ENCODE data around the gene NPBWR2.
A peak's percentile ranks its signal among the peaks of the same experiment; 100 is the strongest.

The NPBWR2 gene

DNA sequence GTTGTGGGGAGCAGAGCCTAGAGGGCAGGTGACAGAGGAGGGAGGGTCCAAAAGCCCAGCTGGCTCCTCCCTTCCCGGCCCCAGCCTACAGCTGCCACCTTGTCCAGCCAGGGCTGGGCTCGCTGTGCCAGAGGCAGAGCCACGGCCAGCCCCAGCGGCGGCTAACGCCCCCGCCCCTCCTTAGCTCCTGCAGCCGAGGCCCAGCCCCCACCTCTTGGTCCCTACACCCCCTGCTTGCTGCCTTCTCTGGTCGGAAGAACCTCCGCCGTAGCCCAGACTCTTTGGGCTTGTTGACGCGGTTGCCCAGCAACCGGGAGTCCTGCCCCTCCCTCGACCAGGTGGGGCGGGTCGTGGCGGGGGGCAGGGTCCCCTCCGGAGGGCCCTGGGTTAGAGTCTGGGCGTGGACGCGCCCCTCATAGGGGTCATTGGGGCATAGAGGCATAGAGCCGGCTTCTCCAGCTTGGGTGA is 22.6 kb downstream of the NPBWR2 start:
- DNase-seq (ENCODE audit: low spot score), result no peak

DNA sequence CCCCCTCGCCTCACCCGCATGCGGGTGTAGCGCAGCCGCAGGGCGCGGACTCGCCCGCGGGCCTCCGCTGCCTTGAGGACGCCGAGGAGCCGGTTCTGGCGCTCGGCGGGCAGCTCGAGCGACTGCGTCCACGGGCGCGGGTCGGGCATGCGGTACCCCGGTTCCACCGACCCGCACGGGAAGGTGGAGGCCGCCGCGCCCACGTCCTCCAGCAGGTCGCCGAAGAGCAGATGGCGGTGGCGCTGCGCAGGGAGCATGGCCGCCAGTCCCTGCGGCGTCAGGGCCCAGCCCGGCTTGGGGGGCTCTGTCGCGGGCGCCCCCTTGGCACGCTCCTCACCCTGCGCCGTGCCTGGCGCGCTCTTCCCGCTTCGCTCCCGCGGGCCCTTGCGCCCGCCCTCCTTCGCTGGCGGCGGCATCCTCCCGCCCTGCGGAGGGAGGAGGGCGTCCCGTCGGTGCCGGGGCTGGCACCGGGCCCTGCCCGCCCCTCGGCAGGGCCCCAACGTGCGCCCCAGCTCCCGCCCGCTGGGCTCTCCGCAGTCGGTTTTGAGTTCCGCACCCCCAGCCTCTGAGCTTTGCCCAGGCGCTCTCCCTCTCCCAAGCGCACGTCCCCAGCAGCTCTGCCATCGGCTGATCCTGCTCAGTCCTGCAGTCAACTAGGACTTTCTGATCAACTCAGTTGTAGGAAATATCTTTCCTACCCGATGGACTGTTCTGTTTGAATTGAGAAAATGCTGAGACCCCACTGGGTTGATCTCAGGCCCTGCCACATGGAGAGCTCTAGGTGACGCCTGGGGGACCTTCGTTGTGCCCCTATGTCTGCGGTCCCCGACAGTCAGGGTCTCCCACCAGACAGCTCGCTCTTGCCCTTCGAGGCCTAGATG is 23.3 kb downstream of the NPBWR2 start, which contains the start of gene LKAAEAR1:
Gene LKAAEAR1 (minus strand): TSS at position 595 of the 881 bp plus-strand sequence. CDS start 179 bp downstream, at position 416.
- DNase-seq (ENCODE audit: low spot score), result no peak

DNA sequence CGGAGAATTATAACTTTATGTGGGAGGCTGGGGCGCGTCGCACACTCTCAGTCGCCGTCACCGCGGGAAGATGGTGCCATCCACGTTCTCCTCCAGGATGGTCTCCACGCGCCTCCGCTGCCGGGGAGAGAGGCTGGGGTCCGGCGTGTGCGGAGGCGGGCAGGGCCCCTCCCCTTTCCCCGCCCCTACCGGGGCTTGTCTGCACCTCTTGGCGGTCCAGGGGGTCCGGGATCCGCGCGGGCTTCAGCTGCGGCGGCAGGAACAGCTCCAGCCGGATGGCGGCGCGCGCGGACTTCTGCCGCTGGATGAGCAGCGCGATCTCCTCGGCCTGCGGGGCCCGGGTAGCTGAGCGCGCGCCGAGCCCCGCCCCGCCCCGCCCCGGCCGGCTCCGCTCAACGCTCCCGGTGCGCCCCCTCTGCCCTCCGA is 24.0 kb downstream of the NPBWR2 start:
- peak; percentile 94 for DNase-seq (ENCODE audit: low spot score)

DNA sequence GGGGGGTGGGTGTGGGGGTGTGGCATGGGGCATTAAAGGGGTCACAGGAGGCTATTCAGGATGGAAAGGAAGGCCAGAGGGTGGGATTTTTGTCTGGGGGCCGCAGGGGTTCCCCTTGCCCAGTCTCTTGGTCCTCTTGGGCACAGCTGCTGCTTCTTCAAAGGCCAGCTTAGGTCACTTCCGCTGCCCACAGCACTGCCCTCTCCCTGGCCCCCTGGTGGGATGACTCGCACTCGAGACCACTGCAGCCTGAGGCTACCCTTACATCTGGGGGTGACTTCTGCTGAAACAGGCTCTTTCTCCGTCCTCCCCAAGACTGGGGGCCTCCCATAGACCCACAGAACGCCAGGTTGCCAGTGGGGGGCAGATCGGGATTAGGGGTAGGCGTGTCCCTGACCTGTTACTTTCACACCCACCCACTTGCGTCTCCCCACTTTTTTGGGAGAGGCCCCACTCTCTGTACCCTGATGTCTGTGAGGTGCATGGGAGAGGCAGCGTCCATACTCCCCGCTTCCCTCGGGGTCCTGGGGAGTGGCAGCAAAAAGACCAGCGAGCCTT is 24.5 kb downstream of the NPBWR2 start:
- no peak for DNase-seq (ENCODE audit: low spot score)

DNA sequence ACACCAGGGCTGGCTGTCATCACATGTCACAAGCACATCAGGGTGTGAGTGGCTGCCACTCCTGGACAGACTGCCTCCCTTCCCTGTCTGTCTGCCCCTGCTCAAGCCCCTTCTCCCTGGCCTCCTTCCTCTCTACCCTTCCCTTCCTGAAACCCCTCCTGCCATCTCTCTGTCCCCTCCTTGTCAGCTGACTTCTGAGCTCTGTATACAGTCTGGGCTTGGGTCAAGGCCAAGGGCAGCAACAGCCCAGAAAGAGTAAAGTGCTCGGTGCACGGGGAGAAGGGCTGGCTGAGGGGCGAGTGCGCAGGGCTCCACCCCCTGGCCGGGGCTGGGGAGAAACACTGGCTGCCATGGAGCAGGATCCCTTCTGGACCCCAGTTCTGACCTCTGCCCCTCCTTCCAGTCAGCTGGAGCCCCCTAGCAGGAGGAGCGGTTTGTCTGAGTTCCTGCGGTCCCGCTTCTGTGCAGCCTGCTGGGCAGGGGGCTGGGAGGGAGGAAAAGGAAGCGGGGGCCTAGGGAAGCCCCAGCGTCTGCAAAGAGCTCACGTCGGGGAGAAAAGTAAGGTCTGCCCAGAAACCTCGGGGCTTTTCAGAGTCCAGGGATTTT is 25.1 kb downstream of the NPBWR2 start:
- no peak for DNase-seq (ENCODE audit: low spot score)

DNA sequence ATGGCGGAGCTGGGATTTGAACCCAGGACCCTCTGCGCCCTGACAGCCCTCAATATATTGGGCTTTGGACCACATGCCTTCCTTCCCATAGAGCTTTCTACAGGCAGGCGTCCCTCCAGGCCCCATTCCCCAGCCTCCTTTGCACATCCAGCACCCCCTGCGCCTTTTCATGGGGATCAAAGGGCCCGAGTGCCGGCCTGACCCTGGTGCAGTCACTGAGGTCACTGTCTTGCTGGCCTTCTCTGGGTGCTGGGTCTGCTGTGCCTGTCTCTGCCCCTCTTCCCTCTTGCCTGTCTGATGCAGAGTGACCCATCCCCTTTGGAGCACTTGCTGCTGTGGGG is 25.8 kb downstream of the NPBWR2 start:
- no peak for DNase-seq (ENCODE audit: low spot score)

DNA sequence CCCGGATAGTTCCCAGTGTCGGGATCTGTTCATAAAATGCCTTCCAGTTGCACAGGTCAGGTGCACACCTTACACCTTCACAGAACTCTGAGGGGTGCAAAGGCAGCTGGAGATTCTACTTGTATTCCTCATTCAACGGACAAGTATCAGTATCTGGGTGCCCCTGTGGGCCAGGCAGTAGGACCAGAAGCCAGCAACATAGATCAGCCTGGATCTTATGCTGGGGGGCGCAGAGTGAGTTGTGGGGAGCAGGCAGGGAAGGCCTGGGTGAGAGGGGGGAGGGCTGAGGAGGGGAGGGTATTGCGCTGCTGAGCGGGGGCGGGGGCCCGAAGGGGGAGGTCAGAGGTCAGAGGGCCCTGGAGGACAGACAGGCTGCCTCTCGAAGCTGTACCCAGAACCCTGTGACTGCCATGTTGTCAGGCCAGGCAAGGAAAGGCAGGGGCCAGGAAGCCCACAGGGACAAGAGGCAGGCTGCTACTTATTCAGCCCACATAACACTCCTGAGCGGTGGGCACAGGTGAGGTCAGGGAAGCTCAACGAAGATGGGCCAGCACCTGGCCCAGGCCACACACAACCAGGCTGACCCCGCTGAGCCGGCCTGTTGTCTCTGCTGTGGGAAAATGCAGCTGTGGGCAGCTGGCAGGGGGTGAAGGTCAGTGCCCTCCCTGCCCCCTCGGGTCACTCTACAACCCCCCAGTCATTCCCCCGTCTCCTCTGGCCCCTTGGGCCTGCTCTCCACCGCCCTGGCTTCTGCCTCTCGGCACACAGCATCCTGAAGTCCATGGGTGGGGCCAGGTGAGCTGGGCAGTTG is 26.3 kb downstream of the NPBWR2 start:
- no peak for DNase-seq (ENCODE audit: low spot score)

DNA sequence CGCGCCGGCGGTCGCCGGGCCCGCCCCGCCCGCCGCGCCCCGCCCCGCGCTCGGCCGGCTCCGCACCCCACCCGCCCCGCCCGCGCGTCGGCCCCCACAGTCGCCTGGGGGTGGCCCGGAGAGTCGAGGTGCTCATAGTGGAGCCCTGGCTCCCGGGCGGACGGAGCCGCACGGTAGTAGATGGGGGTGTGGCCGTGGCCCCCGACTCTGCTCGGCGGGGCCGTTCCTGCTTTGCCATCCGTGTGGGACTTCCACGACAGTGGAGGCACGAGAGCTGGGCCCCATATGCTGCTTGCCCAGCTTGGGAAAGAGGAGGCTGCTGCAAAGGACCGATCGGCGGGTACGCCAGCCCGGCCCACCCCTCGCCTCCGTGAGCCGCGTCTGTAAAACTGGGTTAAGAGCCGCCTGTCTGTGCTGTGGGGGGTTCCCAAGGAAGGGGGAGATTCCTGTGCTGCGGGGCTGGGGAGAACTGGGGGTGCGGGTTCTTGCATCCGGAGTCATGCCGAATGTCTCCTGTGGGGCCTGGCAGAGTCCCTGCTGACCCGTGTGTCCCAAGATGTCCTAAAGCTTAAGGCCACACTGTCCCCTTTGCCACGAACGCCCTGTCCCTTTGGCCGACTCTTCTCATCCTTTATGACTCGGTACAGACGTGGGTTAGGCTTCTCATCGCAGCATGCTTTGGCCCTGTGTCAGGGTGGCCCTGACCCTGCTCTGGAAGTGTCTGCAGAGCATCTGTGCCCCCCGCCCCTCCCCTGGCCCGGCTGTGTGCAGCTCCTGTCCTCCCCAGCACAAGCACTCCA is 27.2 kb downstream of the NPBWR2 start, which contains the start of gene OPRL1:
Gene OPRL1 (plus strand): TSS at position 70 of the 800 bp plus-strand sequence. CDS start 12,639 bp downstream, outside the sequence.
- DNase-seq (ENCODE audit: low spot score), result no peak

DNA sequence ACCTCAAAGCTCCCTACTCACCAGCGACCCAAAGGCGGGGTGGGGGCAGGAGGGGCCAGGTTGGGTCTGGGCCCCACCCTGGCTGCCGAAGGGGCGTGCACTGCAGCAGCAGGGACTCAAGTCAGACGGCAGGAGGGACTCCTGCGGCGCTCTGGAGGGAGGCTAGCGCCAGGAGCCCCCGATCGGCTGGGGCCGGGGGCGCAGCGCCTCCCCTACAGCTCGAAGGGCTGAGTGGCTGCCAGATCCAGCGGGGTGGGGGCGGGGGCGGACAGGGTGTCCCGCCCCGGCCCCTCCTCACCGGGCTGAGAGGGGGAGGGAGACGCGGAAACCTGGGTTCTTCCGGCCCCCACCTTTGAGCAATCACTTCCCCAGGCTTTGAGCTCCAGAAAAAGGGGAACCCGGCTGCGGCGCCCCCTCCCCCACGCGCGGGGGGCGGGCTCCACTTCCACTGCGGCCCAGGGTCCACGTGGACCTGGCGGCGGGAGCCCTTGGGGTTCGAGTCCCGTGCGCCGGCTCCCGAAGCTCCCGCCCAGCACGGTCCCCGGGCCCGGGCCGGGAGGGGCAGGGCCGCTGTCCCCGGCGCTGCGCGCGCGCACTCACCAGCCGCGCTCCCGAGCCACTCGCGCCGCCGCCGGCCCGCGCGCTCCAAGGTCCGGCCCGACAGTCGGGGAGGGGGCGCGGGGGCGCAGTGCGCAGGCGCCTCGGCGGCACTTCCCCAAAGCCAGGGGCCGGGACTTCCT is 27.9 kb downstream of the NPBWR2 start, which contains the start of gene RGS19:
Gene RGS19 (minus strand): TSS at position 246 of the 740 bp plus-strand sequence. CDS start 2,632 bp downstream, outside the sequence.
- DNase-seq (ENCODE audit: low spot score), result peak; percentile 85

DNA sequence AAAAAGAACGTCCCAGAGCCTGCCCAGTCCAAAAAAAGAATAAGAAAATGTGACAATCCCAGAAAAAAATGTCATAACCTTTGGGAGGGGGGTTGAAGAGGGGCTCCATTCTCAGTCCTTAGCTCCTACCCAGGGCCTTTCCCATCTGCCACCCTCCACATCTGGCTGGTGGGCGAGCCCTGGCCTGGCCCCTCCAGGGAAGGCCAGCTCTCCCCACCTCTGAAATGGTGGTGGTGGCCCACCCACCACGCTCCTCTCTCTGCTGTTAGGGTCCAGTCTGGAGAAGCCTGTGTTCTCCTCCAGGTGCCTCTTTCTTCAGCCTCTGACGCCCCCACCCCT is 28.5 kb downstream of the NPBWR2 start:
- DNase-seq (ENCODE audit: low spot score), result no peak

DNA sequence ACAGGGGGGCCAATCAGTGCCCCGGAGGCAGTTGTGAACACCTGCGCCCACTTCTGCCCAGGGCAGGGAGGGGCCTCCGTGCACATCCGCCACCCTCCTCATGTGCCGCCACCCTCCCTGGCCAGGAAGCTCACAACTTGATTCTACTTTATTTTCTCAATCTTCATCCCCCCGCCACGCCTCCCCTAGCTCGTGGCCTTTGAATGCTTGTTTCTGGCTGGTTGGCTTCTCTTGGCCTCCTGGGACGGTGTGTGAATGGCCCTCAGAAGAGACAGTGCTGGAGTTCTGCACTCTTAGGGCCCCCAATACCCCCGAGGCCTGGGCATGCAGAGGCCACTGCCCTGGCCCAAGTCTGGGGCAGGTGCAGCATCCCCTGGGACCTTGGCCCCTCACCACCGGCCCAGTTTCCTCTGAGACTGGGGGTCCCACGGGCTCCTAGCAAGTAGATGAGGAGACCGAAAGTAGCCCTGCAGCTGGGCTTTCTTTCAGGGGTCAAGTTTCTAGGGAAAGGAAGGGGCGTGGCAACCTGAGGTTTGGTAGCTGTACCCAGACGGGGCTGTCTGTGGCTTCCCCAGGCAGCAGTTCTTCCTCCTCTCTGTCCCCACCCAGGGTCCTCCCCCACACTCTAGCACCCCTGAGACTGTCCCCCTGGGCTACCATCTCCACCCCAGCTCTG is 29.4 kb downstream of the NPBWR2 start:
- DNase-seq (ENCODE audit: low spot score), result no peak

DNA sequence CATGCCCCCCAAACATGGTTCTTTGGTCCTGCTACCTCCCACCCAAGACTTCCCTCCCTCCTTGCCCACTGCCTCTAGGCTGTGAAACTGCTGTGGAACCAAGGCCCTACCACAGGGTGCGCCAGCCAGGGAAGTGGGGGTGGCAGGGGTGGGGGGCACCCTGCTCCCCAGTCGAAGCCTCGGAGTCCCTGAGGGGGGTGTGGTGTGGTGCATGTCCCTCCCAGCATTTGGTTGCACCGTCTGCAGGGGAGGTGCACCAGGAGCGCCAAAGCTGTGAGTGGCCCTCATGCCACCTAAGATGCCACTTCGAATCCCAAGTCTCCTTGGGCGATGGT is 29.9 kb downstream of the NPBWR2 start:
- no peak for DNase-seq (ENCODE audit: low spot score)

DNA sequence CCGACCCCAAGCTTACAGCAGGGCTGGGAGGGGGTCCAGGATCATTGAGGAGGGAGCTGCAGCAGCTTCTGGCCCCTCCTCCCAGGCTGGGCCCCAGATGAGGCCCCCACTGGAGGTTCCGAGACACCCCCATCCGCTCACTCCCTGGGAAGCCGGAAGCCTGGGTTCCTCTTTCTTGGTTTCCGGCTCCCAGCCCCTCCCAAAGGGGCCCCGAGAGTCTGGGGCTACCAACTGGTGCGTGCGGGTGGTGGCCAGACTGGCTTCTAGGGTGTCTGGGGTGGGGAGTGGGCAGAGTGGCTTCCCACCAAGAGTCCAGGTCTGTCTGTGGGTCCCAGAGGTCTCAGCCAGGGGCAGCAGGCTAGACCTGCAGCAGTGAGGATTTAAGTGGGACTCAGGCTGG is 30.3 kb downstream of the NPBWR2 start:
- no peak for DNase-seq (ENCODE audit: low spot score)

DNA sequence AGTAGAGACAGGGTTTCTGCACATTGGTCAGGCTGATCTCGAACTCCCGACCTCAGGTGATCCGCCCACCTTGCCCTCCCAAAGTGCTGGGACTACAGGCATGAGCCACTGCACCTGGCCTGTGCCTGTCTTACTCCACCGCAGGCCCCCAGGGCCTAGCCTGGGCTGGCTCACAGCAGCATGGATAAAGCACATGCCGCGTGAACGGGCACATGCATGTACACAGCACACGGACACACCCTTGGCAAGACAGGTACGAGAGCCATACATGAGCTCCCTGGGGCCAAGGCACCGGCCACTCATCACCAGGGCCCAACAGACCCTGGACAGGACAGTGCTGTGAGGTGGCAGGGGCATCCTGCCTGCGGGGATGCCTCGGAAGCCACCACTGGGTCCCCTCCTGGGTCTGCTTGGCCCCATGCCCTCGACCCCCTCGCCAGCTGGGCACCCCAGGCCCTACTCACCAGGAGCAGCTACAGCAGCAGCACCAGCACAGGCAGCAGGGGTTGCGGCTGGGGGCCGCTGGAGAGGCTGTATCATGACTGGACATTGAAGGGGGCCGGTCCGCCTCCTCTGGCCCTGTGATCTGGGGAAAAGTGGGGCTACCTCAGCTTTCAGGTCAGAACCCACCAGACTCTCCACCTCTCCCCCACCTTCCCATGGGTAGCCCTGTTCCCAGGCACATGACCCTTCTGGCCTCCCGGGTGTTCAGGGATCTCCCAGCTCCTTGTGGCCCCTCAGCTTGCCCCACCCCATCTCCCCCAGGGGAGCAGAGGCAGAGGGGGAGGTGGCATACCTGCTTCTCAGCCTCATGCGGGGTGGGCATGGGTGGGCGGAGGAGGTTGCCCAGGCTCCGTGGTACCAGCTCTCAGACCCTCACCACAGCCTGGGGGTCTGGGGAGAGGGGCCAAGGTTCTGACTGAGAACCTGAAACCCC is 31.0 kb downstream of the NPBWR2 start:
- no peak for DNase-seq (ENCODE audit: low spot score)

DNA sequence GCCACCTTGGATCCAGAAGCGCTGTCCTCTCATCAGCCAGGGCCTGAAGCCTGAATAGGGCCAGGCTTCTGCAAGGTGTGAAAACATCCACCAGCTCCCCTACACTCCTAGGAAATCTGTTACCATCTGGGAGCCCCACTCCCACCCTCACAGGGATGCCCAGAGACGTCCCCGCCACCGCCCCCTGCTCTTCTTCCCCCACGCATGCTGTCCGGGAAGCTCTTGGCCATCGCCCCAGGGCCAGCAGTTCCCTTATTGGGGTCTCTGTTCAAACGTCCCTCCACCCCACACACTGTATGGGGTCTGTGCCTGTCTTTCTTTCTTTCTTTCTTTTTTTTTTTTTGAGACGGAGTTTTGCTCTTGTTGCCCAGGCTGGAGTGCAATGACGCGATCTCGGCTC is 31.8 kb downstream of the NPBWR2 start:
- DNase-seq (ENCODE audit: low spot score), result no peak

DNA sequence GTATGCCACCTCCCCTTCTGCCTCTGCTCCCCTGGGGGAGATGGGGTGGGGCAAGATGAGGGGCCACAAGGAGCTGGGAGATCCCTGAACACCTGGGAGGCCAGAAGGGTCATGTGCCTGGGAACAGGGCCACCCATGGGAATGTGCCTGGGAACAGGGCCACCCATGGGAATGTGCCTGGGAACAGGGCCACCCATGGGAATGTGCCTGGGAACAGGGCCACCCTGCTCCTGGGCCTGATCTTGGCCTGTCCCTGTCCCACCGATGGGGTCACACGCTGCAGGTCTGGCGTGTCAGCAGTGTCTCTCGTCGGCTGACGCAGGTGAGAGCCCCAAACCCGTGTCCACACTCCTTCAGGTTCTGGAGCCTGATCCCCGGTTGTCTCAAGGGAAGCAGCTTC is 32.4 kb downstream of the NPBWR2 start:
- DNase-seq (ENCODE audit: low spot score), result no peak

DNA sequence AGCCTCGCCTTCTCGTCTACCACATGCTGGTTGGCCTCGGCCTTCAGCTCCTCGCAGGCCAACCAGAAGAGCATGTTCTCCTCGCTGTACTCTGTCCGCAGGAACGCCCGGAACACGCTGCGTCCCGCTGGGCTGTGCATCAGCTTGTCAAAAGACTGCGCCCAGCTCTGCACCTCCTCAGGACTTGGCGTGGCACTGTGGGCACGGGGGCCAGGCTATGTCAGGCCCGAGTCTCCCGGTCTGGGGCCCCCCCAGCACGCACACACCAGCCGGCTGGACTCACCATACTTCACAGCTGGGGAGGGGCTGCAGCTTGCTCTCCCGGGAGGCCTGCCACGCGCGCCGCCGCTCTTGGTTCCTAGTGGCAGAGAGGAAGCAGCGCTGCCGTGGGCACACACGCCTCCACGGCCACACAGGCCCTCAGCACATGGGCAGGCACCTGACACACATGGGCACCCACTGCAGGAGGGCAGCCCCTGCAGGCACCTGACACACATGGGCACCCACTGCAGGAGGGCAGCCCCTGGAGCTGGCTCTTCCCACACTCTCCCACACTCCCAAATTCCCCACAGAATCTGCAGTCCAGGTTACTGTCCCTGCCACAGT is 33.1 kb downstream of the NPBWR2 start:
- no peak for DNase-seq (ENCODE audit: low spot score)

DNA sequence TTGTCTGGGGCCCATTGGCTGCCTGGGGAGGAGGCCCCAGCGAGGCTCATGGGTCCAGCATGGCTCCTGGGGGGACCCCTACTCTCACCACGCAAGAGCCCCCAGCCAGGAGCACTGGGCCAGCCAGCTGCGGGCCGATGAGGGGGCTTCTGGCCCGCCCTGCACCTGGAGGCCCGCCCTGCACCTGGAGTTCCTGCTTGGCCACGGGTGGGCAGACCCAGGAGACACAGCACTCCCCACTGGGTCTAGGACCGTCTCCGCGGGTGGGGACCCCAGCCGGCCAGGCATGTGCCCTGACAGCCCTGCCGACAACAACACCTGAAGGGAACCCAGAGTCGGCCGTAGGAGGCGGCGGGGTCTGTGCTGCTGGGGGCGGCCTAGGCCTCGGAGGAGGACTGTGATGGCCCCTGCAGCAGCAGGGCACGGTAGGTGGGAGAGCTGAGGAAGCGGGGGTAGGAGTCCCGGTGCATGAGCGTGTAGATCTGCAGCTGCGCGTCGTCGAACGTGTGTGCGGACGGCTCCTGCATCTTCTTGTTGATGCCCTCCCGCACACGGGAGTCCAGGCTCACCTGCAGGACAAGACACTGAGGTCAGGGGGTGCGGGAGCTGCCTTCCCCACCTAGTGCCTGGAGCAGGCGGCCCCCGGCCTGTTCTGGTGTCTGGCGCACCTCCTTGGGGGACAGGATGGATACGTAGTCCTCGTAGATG is 33.7 kb downstream of the NPBWR2 start:
- no peak for DNase-seq (ENCODE audit: low spot score)
